ENCODE results near the gene ASPM.

DNA sequence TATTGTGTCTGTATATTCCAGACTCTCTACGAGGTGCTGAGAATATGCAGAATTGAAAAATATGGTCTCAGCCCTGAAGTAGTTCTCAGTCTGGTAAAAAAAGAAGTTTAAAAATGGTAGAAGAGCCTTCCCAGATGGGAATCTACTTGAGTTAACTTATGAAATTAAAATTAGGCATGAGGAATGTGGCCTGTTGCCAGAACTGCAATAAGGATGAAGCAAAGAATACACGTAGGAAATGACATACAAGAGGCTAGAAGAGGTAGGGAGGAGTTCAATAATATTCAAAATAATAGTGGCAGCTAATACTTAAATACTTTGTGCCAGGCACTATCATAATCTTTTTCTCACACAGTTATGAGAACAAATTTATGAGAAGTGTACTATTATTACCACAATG, 6.3 kb downstream of the ASPM start:
- TF ChIP-seq, protein P1, sequence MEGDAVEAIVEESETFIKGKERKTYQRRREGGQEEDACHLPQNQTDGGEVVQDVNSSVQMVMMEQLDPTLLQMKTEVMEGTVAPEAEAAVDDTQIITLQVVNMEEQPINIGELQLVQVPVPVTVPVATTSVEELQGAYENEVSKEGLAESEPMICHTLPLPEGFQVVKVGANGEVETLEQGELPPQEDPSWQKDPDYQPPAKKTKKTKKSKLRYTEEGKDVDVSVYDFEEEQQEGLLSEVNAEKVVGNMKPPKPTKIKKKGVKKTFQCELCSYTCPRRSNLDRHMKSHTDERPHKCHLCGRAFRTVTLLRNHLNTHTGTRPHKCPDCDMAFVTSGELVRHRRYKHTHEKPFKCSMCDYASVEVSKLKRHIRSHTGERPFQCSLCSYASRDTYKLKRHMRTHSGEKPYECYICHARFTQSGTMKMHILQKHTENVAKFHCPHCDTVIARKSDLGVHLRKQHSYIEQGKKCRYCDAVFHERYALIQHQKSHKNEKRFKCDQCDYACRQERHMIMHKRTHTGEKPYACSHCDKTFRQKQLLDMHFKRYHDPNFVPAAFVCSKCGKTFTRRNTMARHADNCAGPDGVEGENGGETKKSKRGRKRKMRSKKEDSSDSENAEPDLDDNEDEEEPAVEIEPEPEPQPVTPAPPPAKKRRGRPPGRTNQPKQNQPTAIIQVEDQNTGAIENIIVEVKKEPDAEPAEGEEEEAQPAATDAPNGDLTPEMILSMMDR (IDR thresholded peaks at IDR 0.05 in 2 of 3, conservative IDR thresholded peaks at IDR 0.05 in 1 of 3; ENCODE audit: borderline replicate concordance in 1 of 3, insufficient read depth in 1 of 3, low read depth in 2 of 3, low read length in 2 of 3), result no peak
- no peak for TF ChIP-seq RAD21 (IDR thresholded peaks at IDR 0.05; ENCODE audit: low read depth)
- no peak for TF ChIP-seq POLR2AphosphoS5 (IDR thresholded peaks at IDR 0.05; ENCODE audit: low read depth, low read length)
- TF ChIP-seq EZH2 (IDR thresholded peaks at IDR 0.05), result no peak
- no peak for TF ChIP-seq YY1 (IDR thresholded peaks at IDR 0.05; ENCODE audit: extremely low read depth, insufficient replicate concordance, low read depth, low read length)

Data from HCT116 (cell line).